ENCODE measurements around the gene COPE.

COPE gene

GRCh38 chr19:18856385-18857126 is 62.6 kb downstream of the COPE start:
- no peak; the same call in 1 of the 2 replicates for TF ChIP-seq CTCF (conservative IDR thresholded peaks at IDR 0.05)
- TF ChIP-seq ZFX (IDR thresholded peaks at IDR 0.05) = no peak
- H3K27ac ChIP-seq = no peak overlapping the region

GRCh38 chr19:18855647-18856384 is 63.4 kb downstream of the COPE start:
- no peak overlapping the region for H3K27ac ChIP-seq
- TF ChIP-seq ZFX (IDR thresholded peaks at IDR 0.05) (no peak), CTCF (conservative IDR thresholded peaks at IDR 0.05) (no peak)

GRCh38 chr19:18854982-18855381 is 64.2 kb downstream of the COPE start:
- H3K27ac ChIP-seq = no peak overlapping the region
- TF ChIP-seq CTCF (conservative IDR thresholded peaks at IDR 0.05) (no peak), ZFX (IDR thresholded peaks at IDR 0.05) (no peak)

GRCh38 chr19:18853755-18854427 is 65.3 kb downstream of the COPE start:
- TF ChIP-seq CTCF (conservative IDR thresholded peaks at IDR 0.05) = no peak
- no peak for TF ChIP-seq ZFX (IDR thresholded peaks at IDR 0.05)
- H3K27ac ChIP-seq = no peak overlapping the region

GRCh38 chr19:18852648-18853047 is 66.5 kb downstream of the COPE start:
- TF ChIP-seq ZFX (IDR thresholded peaks at IDR 0.05) = no peak
- no peak for TF ChIP-seq CTCF (conservative IDR thresholded peaks at IDR 0.05)
- H3K27ac ChIP-seq = no peak overlapping the region

- H3K27ac ChIP-seq = no peak overlapping the region
- no peak for TF ChIP-seq CTCF (conservative IDR thresholded peaks at IDR 0.05)
- TF ChIP-seq ZFX (IDR thresholded peaks at IDR 0.05) = no peak
Observed at GRCh38 chr19:18851673-18852325, 67.4 kb downstream of the COPE start.

Data from C4-2B (cell line).